Left cardiac atrium (tissue), 4 donors: ENCODE data around the gene MYO10. TPM values are rescaled to one million over a fixed set of nuclear protein-coding genes. Genes with fewer than 3 reads are reported as not detected.

ENCODE experiments used
- ATAC-seq, 2 donors: fragments of 200-7000 bp; cut with Tn5 transposase; one replicate each; pipeline ENCODE4 v1.9.1; 2020; ENCODE audit warnings: mild to moderate bottlenecking in 2 of 2, moderate library complexity in 2 of 2
- DNase-seq: peaks from one replicate; pipeline ENCODE4 v3.0.0-alpha.2; 2020
- intact Hi-C, 2 donors: fragments of 100-400 bp; cut with DNase I; formaldehyde crosslinking; loops; one replicate each; pipeline versions ENCODE4 v1.14.1 to v1.15.1; 2022 to 2023
- total RNA-seq, 2 donors: library from RNA; stranded (reverse); fragmentation: NEBNext Ultra II Directional; extraction: Animal tissue kit (Norgen Biotek cat#: 25700); gene quantifications; one replicate each; pipeline ENCODE4 v1.2.1, GENCODE V29; 2021
- donor health status: DM: no; HTN: yes; CAD: no.
- donor health status: DM: no; HTN: yes; CAD: no; lungs with severe emphysema.
- donor health status: DM: yes; HTN: yes; CAD: no.
- donor health status: Dilated cardiomyopathy.

MYO10 gene
- total RNA-seq, 2 donors from 2014 or later = 3.8 to 7.7 TPM

DNA sequence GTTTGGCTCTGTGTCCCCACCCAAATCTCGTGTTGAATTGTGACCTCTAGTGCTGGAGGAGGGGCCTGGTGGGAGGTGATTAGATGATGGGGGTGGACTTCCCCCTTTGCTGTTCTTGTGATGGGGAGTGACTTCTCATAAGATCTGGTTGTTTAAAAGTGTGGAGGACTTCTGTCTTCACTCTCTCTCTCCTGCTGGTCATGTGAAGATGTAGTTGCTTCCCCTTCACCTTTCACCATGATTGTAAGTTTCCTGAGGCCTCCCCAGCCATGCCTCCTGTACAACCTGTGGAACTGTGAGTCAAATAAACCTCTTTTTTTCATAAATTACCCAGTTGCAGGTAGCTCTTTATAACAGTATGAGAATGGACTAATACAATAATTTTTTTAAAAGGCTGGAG lies 10.6 kb upstream of the MYO10 start:
- DNase-seq (no peak), ATAC-seq (no peak)
- intact Hi-C loops = no loop called here

DNA sequence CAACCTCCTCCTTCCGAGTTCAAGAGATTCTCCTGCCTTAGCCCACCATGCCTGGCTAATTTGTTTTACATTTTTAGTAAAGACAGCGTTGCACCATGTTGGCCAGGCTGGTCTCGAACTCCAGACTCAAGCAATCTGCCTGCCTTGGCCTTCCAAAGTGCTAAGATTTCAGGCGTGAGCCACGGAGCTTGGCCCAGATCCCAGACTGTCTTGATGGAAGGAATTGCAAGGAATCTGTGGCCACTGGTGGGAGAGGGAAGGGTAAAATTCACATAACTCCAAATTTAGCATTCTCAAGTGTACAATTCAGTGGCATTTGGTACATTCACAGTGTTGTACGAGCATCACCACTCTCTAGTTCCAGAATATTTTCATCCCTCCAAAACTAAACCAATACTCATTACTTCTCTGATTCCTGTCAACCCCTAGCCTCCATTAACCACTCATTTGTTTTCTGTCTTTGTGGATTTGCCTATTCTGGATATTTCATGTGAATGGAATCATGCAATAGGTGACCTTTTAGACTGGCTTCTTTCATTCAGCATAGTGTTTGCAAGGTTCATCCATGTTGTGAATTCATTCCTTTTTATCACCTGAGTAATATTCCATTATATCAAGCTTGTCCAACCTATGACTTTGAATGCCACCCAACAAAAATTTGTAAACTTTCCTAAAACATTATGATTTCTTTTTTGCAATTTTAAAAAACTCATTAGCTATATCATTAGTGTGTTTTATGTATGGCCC lies 8.9 kb upstream of the MYO10 start:
- intact Hi-C loops = no loop called here
- ATAC-seq (no peak), DNase-seq (no peak)

DNA sequence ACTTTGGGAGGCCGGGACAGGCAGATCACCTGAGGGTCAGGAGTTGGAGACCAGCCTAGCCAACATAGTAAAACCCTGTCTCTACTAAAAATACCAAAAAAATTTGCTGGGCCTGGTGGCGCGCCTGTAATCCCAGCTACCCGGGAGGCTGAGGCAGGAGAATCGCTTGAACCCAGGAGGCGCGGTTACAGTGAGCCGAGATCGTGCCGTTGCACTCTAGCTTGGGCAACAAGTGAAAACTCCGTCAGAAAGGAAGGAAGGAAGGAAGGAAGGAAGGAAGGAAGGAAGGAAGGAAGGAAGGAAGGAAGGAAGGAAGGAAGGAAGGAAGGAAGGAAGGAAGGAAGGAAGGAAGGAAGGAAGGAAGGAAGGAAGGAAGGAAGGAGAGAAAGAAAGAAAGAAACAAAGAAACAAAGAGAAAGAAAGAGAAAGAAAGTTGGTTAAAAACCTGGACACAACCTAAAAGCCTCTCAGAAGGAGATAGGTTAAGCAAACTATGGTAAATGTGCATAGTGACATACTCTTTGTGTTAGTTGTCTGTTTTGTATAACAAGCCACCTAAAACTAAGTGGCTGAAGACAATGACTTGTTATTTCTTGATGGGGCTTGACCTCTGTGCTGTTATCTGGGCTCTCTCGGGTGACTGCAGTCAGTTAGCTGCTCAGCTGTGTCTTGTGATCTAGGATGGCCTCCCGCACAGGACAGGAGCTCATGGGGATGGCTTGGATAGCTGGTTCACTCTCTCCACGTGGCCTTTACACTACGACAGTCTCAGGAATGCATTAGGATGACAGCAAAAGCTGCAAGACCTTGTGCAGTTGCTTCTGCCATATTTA lies 8.0 kb upstream of the MYO10 start:
- DNase-seq = no peak
- intact Hi-C loops = no loop called here
- no peak for ATAC-seq

DNA sequence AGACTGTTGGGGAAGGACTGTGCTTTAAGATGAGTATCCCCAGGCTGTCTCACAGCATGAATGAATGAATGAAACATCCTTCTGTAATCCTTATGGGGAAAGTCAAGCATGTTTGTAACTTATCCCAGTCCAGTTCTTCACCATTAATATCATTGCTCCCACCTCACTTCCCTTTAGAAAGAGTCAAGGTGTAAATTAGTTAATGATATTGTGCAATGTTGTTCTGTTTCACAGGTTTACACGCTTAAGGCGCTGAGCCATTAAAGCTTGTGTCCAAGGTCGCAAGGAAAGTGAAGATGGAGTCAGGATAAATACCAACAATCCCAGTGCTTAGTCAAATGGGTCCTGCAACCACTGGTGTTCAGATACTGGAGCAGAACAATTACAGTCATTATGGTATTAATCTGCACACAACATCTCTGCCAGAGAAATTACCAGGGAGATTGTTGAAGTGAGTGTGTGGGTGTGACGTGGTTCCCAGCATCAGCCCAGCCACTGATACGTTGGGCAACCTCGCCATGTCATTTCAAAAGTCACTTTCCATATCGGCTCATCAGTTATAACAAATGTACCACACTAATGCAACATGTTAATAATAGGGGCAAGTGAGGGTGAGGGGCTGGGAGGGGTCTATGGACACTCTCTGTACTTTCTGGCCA lies 1.5 kb upstream of the MYO10 start:
- ATAC-seq (no peak), DNase-seq (no peak)
- intact Hi-C loops = loop anchor here (5.0 to 10.0 kb wide), 3 partner anchors 143 to 197 kb away; no protein-coding TSS in a partner anchor

DNA sequence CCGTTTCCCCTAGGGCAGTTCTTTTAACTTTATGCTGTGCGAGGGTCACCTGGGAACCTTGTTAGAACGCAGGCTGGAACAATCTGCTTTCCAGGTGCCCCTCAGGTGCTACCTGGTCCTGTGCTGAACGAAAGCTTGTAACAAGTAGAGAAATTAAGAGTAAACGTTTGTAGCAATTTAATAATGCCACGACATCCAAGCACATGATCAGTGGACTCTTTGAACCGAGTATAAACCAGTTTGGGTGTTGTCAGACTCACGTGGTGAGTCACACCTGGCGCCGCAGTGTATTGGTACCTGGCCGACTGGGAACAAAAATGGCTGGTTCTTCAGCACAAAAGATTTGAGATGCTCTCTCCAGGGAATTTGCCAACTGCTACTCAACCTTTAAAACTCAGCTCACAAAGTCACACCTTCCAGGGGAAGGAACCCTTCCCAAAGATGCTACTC lies 926 bp upstream of the MYO10 start:
- intact Hi-C loops = loop anchor here (5.0 to 10.0 kb wide), 3 partner anchors 142 to 198 kb away; no protein-coding TSS in a partner anchor
- ATAC-seq = no peak
- no peak for DNase-seq

DNA sequence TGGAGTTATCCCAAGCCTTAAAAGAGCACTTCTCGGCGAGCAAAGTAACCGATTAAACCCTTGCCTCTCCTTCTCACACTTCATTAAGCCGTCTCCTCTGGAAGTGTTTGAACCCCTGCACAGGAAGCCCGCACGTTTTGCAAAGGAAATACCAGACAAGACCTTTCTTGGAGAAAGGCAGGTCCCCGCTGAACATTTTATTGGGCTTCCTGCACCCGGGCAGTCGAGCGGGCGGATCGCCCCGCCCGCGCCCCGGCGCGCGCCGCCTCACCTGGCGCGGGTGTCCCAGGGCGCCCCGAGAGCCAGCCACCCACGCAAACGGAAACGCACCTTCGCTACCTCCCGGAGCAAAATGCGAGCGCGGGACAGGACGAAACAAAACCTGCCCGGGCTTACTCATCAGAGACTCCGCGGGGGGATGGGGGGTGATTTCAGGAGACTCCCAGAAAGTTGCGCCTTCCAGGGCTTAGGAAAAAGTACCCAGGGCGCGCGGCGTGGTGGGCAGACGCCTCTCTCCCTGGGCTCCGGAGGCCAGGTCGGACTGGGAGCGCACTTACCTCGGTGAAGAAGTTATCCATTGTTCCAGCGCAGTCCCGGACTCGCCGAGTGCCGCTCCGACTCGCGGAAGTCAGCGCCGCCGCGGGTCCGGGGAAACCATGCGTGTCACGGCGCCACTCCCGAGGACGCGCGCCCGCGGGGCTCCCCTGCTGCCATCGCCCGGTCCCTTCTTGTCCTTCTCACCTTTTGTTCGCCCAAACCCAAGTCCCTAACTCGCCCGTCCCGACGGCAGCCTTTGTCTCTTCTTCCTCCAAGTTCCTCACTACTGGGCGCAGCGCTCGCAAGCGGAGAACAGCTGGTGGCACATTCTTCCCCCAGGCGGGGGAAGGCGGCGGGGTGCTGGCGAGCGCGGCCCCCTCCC lies 598 bp downstream of the MYO10 start:
- intact Hi-C loops = loop anchor here (5.0 to 10.0 kb wide), 3 partner anchors 141 to 199 kb away; no protein-coding TSS in a partner anchor

DNA sequence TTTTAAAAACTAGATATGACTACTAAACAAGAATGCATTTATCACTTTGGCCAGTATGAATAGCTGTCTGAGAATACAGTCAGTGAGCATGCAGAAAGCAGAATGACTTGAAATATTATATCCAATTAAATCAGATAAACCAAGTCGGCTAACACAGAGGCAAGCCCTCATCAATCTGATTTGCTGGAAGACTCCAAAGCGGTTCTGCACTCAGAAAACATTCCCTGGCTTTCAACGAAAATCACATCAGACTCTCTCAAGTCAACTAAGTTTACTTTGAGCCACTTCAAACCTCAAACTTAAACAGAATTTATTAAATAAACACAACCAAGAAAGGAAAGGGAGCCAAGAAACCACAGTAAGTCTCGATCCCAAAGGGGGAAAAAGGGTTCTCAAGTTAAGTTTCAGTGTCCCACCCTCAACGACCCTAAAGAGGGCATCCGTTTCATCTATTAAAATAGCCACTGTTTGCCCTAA lies 1.4 kb downstream of the MYO10 start:
- ATAC-seq = no peak
- intact Hi-C loops = loop anchor here (5.0 to 10.0 kb wide), 4 partner anchors 140 to 258 kb away; no protein-coding TSS in a partner anchor
- DNase-seq = no peak

More for the DNA sequence above, 598 bp downstream of the MYO10 start:
- peak; percentile 53 for DNase-seq
- ATAC-seq = peak; percentile 48 to 50

DNA sequence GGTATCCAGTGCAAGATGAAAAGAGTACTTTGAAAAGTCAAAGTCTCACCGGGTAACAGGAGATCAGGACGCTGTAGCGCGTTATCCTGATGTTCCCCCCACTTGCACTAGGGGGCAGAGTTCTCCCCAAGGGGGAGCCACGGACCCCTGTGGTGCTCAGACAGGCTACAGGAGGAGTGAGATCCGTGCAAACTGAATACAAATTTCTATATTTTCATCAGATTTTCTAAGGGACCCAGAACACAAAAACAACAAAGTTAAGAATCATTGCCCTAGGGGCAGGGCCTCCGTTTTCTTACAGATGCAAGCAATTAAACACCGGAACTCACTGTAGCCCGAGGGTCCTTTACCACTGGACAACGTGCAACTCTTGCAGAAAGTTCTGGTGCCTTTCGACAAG lies 2.0 kb downstream of the MYO10 start:
- ATAC-seq = peak in 1 of 2 donors; percentile 34
- peak; percentile 52 for DNase-seq

DNA sequence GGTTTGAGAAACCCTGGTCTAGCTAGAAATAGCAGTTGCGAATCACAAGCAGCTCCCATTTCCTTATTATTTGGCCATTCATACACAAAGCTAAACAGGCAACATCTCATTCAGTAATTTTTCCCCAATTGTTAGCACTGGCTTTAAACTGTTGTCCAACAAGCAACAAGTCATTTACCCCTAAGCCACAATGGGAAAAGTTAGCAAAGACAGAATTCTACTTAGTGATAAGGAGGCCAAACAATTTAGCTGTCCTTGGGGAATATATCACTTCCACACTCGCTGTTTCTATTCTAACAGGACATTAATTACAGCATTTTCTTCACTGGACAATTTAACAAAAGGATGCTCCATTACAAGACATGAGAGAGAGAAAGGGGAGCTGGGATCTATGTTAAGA lies 2.8 kb downstream of the MYO10 start:
- no peak for ATAC-seq
- no peak for DNase-seq
- intact Hi-C loops = loop anchor here (5.0 to 10.0 kb wide), 3 partner anchors 139 to 259 kb away; no protein-coding TSS in a partner anchor

More for the DNA sequence above, 2.0 kb downstream of the MYO10 start:
- intact Hi-C loops = loop anchor here (5.0 to 10.0 kb wide), 3 partner anchors 139 to 258 kb away; no protein-coding TSS in a partner anchor

DNA sequence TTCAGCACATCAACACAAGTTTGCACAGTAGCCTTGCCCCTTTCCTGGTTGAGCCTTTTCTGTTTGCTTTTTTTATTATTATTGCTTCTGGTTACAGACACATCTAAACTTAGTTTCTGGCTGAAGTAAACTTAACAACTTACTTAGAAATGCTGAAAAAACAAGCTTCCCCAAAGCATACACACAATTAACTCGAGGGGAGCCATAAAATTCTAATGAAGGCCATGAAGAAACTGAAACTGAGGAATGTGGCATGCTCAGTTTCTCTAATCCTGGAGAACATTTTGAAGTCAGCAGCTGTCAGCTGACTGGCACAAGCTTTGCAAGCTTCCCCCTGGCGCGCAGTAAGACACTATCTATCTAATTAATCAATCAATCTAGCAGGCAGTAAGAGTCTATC lies 3.7 kb downstream of the MYO10 start:
- DNase-seq (no peak), ATAC-seq (no peak)
- intact Hi-C loops = loop anchor here (5.0 to 10.0 kb wide), 3 partner anchors 138 to 260 kb away; no protein-coding TSS in a partner anchor

DNA sequence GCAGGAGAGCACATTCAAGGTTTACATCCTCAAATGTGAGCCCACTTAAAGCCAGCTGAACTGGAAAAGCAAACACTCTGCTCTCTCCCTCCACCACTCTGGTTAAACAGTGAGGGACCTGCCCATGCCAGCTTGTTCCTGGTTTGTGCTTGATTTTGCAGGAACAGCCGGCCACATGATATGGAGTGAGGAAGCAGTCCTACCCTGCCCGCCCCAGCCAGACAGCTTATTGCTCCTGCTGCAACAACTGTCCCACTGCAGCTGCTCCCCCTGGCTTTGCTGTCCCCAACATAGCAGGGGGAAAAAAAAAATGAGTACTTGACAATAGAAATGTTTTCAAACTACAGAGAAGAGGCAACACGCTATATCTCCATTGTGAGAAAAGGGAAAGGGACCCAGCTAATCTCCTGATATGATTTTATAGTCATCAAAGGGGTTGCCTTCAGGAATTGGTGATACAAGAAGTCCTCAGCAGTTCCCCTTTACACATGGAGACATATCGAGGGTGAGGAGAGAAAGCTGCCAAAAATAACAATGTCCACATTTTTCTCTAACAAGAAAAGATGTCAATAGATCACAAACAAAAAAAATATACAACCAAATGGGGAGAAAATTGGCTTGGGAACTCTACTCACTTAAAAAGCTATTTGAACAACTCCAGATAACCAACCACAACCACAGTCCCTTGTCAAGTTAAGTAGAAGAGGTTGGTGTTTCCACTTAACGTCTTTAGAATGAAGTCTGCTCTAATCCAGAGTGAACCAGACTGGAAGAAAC lies 4.6 kb downstream of the MYO10 start:
- no peak for ATAC-seq
- intact Hi-C loops = loop anchor here (5.0 to 10.0 kb wide), 3 partner anchors 137 to 261 kb away; no protein-coding TSS in a partner anchor
- DNase-seq = no peak

DNA sequence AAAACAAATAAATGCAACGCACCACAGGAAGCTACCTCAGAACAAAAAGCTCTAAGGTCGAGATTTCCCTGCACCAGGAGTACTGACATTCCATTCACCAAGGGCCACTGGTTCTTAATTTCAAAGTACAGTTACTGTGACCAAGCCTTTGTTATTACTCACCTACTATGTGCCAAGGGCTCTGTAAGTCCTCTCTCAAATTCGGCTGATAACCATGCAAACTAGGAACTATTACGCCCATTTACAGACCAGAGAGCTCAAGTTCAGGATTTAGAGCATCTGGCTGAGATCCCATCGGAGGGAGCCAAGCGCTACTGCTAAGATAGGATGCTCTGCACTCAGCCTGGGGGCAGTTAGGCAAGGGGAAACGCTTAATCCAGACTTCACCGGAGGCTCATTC lies 5.6 kb downstream of the MYO10 start:
- intact Hi-C loops = loop anchor here (5.0 to 10.0 kb wide), 3 partner anchors 136 to 262 kb away; no protein-coding TSS in a partner anchor
- DNase-seq (no peak), ATAC-seq (no peak)

DNA sequence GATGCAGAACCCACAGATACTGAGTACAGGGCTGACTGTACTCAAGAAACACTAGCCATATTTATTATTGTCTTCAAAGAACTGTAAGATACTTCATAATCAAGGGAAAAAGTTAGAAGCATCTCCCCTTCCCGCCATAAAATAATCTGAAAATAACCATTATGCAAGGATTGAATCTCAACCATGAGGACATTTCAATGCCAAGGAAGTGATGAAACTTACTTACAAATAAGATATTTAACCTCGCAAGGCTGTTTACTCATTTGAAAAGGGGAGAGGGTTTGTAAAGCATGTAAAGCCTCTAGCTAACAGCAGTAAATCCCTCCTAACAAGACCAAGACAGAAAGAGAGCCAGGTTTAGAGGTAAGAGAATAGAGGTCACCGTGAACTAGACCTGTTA lies 6.3 kb downstream of the MYO10 start:
- intact Hi-C loops = loop anchor here (5.0 to 10.0 kb wide), 3 partner anchors 135 to 262 kb away; no protein-coding TSS in a partner anchor
- DNase-seq = no peak
- no peak for ATAC-seq

DNA sequence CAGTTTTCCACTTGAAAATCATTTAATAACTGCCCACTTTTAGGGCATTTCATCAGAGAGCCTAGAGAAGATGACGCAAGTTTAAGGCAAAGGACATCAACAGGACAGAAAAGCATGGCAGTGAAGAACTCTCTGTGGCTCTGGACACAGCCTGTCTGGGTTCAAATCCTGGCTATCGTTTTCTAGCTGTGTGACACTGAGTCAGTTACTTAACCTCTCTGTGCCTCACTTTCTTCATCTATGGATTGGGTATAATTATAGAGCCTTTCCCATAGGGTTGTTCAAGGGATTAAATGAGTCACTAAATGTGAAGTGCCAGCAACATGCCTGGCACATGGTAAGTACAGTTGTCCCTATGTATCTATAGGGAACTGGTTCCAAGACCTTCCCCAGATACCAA lies 6.7 kb downstream of the MYO10 start:
- DNase-seq = no peak
- intact Hi-C loops = no loop called here
- ATAC-seq = no peak

DNA sequence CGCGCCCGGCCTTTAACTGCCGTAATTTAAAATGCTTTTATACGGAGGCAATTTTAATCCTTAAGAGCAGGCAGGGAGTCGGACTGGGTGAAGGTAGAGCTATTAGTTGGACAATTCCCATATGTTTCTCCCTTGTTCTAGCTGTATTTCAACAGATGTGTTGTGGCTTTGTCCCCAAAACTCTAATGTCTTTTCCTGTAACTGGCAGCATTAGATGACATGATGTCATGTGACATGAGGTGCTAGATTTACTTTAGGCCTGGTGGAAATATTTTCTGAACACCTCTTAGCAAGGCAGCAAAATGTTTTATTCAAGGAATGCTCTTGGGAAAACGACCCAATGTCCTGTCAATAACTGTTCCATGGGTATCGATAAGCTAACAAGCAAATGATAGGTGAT lies 8.5 kb downstream of the MYO10 start:
- DNase-seq (no peak), ATAC-seq (no peak)
- intact Hi-C loops = no loop called here

DNA sequence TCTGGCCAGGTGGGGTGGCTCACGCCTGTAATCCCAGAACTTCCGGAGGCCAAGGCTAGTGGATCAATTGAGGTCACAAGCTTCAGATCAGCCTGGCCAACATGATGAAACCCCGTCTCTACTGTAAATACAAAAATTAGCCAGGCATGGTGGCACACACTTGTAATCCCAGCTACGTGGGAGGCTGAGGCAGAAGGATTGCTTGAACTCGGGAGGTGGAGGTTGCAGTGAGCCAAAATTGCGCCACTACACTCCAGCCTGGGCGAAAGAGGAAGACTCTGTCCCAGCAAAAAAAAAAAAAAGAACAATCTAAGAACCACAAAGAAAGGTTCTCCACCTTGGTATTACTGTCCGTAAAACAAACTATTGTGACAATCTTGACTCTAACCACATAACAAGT lies 9.7 kb downstream of the MYO10 start:
- ATAC-seq = no peak
- intact Hi-C loops = no loop called here
- DNase-seq = no peak

DNA sequence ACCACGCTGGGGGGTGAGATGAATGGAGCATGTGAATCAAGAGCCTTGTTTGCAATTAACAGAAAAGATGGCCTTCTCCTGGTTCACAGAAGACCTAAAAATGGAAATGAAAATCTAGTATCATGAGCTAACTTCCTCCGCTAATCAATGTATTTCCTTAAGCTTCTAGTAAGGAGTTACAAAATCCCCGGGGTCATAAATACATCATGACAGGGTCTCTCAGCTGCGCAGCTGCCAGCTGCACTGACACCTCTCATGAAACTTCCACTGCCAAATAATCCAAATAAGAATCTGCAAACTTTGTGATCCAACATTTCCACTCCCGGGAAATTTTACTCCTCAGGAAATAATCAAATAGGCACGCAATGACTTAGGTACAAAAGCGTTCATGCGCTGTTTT lies 11.9 kb downstream of the MYO10 start:
- DNase-seq = no peak
- intact Hi-C loops = no loop called here
- no peak for ATAC-seq
